Activated CD4-positive, alpha-beta T cell treated with anti-CD3 and anti-CD28 coated beads, Interleukin-2, amount 50 U/mL, for 48 hours (primary cell): ENCODE data around the gene HSPA9.

Experiments used
- DNase-seq, 2 experiments: peaks; one replicate each; pipeline ENCODE4 v3.0.0-alpha.2; 2020

Gene HSPA9

DNA sequence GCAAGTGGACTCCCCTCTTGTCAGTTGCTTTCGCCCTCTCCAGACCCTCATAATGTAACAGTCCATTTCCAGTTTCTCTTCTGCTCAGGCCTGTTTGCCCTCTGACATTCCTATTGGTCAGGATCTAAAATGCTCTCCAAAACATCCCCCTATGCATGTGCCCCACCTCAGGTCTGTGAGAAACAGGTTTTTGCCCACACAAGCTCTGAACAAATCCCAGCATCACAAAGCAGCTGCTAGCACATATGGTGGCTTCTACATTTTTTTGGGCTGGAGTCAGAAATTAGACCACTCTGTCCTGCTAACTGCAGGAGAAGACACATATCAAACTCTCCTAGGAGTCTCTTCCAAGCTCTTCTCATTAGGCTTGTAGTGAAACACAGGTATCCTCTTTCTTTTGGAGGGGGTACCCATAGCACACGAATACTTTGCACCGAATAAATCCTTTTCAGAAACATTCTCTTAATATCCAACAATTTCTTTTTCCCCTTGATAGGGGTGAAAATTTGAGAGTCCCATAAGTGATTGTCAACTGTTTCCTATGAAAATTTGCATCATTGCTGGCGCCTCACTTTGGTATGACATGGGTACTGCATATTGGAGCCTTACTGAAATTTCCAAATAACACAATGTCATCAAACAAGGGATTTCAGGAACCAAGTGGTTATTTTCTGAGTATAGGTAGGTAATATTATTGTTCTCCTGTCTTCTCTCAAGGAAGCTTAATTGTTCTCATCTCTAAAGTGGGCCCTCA lies 19.3 kb upstream of the HSPA9 start:
- no peak for DNase-seq

DNA sequence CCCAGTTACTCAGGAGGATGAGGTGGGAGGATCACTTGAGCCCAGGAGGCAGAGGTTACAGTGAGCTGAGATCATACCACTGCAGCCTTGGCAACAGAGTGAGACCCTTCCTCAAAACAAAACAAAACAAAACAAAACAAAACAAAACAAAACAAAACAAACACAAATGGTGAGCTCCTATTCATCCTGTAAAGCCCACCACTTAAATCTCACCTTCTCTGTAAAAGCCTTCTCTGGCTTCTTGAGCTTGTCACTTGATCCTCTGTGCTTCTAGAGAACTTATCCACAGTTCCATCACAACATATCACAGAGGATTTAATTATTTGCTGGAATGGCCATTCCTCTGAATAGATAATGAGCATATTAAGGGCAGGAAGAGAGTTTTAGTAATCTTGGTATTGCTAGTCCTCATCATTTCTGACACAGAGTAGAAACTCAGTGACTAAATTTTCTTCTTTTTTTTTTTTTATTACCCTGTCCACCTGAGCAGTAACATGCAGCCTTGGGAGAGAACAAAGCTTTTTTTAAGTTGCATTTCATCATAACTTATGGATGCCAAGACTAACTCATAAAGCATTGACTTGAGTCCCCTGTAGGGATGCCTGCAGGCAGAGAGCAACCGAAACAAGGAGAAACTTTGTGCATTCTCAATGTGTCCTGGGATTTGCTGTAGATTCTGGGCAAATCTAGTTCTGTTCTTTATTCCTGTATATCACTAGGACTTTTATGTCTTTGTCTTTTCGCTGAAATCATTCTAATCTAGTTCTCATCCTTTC lies 13.0 kb upstream of the HSPA9 start:
- DNase-seq, result no peak

DNA sequence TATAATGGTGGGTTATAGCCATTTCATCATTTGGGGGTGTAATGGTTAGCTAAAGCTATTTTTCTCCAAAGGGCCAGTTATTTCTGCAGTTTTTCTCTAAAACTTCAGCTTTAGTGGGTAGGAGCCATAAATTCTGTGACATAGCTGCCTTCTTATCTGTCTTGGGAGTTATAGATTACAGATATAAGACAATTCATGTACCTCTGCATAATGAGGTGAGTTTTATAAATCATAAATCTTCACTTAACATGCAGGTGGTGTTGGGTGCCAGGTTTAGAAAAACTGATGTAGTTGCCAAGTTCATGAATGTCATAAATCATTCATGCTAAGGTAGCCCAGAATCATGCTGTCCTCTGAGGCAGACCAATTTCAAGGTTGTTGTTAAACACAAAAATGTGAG lies 10.0 kb upstream of the HSPA9 start:
- DNase-seq, result no peak

DNA sequence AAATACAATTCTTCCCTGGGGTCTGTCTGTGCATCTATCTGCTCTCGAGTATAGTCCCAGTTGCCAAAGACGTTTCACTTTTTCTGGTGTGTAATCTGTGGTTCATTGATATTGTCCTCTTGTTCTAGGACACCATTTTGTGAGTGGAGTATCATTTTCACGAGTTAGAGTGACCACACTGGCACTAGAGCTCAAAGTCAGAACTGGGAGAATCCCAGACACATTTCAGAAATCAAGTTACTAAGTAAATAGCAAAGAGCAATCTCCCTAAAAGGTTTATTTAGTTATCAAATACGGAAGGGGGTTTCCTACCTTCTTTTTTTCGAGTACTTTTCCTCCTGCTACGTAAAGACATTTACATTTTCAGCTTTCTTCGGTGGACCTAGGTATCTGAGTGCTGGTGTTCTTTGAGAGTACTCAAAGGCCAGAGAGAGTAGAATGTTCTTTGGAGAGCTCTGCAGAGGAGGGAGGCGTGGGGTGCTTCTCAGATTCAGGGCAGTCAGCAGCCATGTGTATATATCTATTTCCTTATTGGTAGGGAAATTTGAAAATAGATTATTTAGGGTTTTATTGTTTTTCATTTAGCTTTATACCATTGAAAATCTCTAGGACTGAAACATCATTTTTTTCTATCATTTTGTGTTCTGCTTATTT lies 8.9 kb upstream of the HSPA9 start:
- DNase-seq, result no peak

DNA sequence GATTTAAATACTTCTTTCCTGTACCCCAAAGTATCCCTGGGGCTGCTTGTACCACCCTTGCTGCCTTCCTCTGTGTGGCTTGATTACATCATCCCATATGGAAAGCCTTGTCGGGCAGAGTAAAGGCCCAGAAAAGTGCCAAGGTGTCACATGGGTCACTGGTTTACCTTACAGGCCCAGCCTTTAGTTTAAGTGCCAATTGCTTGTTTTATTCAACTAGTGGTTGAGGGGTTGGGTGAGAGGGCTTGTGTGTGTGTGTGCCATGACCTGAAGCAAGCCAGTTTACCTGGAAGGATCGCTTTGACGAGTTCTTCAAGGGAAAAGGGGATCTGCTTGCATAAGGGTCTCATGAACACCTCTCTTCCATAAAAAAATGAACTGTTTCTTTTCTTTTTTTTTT lies 7.8 kb upstream of the HSPA9 start:
- DNase-seq, result no peak

DNA sequence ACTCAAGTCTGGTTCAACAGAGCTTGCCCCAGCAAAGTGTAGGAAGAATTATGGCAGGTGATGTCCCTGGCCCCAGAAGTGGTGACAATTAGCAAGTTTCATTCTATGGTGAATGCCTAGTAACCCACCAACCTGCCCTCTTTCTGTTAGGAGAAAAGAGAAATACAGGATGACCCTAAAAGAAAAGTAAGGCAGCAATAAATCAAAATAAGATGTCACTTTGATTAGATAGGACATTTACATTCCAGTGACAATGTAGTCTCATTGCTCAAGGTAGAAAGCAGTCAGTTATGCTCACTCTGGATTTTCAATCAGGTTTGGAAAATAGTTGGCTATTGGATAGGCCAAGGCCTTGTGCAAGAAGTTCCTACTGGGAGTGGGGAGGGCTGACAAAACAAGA lies 5.6 kb upstream of the HSPA9 start:
- DNase-seq, result no peak

DNA sequence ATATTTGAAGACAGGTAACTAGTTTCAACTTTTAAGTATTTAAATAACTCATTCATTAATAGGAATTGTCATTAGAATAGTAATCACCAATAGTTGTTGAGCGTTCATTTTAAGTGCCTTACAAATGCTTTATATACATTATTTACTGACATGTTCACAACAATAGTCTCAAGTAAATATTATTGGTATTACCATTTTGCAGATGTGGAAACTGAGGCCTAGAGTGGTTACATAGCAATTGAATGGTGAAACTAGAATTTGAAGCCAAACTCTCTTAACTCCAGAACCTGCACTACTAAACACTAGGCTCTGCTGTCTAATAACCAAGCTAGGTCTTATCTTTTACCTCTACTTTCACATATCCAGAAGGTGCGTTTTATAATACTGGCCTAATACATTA lies 4.8 kb upstream of the HSPA9 start:
- no peak for DNase-seq

DNA sequence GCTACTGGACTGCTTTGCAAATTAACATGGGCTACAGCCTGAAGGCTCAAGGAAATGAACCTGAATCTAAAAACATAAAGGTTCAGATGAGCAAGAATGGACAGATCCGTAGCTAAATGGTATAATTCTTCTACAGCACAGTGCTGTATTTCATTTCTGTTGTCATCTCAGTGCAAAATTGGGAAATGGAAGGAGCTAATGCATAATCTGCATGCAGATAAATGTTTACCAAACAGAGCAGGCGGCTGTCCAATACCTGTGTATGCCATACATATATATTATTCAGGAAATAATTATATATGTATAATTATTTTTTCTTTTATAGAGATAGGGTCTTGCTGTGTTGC lies 4.3 kb upstream of the HSPA9 start:
- DNase-seq, result no peak

DNA sequence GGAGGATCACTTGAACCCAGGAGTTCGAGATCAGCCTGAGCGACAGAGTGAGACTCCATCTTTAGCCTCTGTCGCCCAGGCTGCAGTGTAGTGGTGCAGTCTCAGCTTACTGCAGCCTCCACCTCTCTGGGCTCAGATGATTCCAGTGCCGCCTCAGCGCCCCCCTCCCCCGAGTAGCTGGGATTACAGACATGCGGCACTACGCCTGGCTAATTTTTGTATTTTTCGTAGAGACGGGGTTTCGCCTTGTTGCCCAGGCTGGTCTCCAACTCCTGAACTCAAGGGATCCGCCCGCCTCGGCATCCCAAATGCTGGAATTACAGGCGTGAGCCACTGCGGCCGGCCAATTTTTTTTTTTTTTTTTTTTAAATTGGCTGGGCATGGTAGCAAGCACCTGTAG lies 2.3 kb upstream of the HSPA9 start:
- DNase-seq, result no peak

DNA sequence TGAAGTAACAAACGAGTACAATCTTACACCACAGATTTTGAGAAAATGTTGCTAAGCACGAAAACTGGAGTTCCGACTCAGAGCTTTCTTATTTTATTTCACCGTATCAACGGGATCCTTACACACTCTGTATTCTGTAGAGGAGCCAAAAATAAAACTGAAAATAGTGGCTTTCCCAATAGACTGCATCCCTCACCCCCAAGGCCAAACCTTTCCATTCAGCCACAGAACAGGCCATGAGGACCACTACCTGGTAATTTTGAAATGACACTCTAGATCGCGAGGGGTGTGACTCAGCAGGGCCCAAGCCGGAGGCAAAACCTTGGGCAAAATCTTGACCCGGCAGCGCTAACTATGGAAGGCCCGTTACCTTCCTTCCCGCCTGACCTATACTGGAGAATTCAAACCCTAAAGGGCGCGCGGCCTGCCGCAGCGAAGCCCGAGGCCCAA lies 432 bp downstream of the HSPA9 start:
- peak in 1 of 2 experiments; percentile 46 for DNase-seq

DNA sequence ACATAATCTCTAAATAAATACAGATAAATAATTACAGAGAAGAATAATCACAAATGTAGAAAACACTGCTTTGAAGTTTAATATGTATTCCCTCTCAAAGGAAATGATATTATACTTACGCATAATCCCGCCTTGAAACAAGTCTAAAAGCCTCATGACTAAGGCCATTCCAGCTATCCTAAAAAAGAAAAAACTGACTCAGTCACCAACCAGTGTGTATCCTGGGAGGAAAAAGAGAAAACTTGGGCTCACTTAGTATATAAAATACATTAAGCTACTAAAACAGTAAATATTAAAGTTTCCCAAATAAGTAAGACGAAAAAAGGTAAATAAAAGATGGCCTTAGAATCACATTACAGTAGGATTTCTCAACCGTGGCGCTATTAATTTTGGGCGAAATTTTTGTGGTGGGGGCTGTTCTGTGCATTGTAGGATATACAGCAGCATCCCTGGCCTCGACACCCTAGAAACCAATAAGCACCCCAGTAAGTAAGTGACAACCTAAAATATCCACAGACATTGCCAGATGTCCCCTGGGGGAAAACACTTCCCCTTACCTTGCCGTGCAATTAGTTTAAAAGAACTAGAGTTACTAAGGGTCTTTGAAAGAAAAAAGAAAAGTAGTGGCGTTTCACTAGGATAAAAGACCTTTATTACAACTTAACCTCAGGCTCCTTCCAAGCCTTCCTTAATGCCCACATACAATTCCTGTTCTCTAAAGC lies 1.1 kb downstream of the HSPA9 start:
- no peak for DNase-seq

DNA sequence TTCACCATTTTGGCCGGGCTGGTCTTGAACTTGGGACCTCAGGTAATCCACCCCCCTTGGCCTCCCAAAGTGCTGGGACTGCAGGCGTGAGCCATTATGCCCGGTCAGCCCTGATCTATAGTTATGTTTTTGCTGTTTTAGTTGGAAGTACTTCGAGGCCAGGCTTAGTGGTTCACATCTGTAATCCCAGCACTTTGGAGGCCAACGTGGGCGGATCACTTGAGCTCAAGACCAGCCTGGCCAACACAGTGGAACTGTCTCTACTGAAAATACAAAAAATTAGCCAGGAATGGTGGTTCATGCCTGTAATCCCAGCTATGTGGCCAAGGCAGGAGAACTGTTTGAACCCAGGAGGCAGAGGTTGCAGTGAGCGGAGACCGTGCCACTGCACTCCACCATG lies 2.0 kb downstream of the HSPA9 start:
- DNase-seq, result no peak

DNA sequence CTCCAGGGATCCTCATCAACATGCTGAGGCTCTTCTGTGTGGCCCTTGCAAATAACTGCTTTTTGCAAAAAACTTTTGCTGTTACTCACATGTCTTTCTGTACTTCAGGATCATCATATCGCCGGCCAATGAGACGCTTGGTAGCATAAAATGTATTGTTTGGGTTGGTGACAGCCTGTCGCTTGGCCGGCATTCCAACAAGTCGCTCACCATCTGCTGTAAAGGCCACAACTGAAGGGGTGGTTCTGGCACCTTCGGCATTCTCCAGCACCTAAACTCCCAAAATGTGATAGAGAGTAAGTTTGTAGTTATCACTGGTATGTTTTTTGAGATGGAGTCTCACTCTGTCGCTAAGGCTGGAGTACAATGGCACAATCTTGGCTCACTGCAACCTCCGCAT lies 4.3 kb downstream of the HSPA9 start:
- no peak for DNase-seq

DNA sequence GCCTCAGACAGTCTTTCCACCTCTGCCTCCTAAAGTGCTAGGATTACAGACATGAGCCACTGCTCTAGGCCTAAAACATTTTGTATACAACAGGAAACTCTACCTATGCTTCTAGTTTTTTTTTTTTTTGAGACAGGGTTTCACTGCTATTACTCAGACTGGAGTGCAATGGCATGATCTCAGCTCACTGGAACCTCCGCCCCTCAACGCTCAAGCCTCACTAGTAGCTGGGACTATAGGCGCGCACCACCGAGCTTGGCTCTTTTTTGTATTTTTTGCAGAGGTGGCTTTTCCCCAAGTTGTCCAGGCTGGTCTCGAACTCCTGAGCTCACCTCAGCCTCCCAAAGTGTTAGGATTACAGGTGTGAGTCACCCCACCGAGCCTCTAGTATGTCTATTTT lies 5.4 kb downstream of the HSPA9 start:
- no peak for DNase-seq

DNA sequence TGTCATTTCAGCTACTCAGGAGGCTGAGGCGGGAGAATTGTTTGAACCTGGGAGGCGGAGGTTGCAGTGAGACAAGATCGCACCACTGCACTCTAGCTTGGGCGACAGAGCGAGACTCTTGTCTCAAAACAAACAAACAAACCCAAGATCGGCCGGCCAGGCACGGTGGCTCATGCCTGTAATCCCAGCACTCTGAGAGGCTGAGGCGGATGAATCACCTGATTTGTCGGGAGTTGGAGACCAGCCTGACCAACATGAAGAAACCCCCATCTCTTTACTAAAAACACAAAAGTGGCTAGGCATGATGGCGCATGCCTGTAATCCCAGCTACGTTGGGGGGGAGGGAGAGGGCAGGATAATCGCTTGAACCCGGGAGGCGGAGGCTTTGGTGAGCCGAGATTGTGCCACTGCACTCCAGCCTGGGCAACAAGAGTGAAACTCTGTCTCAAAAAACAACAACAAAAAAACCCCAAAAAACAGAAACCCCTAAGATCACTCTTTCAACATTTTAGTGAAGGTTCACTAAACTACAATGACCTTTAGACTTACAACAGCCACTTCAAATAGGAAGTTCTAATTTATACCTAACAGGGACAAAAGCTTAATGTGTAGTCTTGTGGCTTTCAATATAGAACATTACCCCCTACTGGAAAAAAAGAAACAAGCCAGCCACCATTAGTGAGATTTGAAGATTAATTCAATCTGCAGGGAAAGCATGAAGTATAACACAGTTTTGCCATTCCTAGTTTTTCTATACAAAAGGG lies 7.0 kb downstream of the HSPA9 start:
- no peak for DNase-seq

DNA sequence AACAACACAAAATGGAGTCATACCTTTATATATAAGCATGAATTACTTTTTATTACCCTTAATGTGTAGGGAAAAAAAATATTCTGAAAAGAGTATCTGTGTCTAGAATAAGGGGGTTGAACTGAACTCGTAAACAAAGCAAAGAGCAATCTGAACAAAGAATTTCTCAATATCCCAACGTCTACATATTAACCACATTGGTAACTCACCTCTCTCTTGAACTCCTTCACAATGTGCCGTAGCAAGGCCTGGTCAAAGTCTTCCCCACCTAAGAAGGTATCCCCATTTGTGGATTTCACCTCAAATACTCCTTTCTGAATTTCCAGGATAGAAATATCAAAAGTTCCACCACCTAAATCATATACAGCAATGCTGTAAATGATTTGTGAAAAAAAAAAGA lies 8.4 kb downstream of the HSPA9 start:
- no peak for DNase-seq

DNA sequence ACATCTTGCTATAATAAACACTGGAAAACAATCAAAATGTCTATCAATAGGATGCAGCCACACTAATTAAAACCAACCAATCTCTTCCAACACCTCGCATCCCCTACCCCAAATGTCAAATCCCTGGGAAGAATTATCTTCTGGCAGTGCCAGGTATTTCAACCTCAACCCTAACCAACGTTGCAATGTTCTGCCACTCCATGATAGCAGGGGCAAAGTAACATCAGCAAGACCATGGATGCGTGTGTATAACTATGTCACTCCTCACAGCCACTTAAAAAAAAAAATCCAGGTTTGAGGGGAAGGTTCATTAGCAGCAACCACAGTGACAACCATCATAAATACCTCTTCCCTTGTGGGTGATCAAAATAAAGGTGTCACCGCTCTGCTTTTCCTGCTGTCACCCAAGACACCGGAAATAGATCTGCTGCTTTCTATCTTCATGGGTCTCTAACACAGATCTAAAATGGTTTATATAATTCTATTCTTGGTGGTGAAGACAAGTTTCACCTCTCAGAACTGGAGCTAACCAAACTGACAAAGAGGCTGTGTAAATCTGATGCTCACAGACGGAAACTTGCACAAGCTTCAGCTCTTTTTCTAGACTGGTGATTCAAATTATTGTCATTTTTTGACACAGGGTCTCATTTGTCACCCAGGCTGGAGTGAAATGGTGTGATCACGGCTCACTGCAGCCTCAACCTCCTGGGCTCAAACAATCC lies 9.9 kb downstream of the HSPA9 start:
- no peak for DNase-seq

DNA sequence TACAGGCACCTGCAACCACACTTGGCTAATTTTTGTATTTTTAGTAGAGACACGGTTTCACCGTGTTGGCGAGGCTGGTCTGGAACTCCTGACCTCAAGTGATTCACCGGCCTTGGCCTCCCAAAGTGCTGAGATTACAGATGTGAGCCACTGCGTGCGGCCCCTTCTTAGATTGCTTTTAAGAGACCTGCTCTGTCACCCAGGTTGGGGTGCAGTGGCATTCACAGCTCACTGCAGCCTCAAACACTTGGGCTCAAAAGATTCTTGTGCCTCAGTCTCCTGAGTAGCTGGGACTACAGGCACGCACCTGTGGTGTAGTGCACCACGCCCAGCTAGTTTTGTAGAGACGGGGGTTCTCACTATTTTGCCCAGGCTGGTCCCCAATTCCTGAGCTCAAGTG lies 11.0 kb downstream of the HSPA9 start:
- no peak for DNase-seq

DNA sequence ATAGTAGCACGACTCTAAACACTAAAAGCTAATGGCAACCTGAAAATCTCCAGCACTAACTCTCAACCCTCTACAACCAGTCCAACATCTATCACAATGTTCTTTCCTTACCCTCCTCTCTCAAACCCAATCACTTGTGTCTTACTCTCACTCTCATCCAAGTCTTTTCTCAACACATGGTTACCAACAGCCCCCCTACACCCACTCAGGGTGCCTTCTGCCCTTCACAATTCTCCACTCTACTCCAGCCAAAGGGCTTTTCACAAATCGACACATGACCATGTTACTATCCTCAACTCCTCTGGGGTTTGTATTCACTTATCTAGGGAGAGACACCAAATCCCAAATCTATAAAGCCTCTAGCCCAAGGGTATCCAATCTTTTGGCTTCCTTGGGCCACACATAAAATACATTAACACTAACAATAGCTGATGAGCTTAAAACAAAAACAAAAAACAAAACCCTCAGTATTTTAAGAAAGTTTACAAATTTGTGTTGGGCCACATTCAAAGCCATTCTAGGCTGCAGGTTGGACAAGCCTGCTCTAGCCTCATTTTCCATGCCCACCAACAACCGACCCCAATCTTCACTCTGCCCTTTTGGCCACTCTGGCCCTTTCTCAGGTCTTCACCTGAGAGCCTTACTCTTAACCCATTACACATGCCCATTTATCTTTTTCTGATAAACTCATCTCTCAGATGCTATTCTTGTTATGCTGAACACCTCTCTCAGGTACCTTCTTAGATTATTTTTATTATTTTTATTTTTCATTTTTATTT lies 11.7 kb downstream of the HSPA9 start:
- DNase-seq, result no peak

DNA sequence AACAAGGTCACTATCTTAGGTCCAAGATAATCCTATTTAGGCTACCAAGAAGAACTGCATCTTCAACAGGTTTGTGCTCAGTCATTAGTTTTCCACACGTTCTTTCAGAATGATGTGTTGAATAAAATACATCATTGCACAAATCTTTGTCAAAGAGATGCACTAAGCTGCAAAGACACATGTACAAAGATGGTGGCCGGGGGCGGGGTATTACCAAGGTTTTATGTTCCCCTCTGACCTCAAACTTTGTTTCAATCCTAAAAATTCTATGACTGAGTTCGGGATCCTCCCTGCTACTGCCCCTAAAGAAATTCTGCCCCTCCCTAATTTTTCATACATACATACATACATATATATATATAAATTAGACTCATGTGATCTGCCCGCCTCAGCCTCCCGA lies 14.2 kb downstream of the HSPA9 start:
- DNase-seq, result no peak

DNA sequence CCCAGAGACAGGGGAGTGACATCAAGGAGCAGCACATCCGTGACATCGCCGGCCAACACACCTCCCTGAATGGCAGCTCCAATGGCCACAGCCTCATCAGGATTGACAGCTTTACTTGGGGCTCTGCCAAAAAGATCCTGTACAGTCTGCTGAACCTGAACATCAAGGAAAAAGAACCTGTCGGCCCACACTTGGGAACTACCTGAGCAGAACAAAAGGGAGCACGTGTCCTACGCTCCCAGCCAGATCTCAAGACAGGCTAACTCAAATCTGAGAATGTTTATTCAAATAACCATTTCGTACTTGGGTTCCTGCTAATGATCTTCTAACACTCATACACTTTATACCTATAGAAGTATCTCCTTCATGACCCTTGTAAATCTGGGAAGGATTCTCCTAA lies 15.3 kb downstream of the HSPA9 start:
- no peak for DNase-seq
